KMS-11 (cell line): ENCODE data around the gene URGCP.

Experiments
- H2AFZ ChIP-seq: fragments of 200-600 bp; sonication (generic); 2 replicates; pipeline ENCODE4 v1.6.1; 2016; ENCODE audit warnings: antibody characterized with exemption, mixed run types, low read depth
- H3K27ac ChIP-seq: fragments of 200-600 bp; sonication (generic); 2 replicates; pipeline ENCODE4 v1.6.1; 2016; ENCODE audit warnings: mild to moderate bottlenecking, mixed run types
- H3K27me3 ChIP-seq: fragments of 200-600 bp; sonication (generic); 2 replicates; pipeline ENCODE4 v1.6.1; 2017; ENCODE audit warnings: mild to moderate bottlenecking, low read depth, mixed run types, moderate library complexity; ENCODE audit not compliant: insufficient read depth
- H3K36me3 ChIP-seq: fragments of 200-600 bp; sonication (generic); 2 replicates; pipeline ENCODE4 v1.6.1; 2017; ENCODE audit warnings: mild to moderate bottlenecking, mixed run types; ENCODE audit not compliant: insufficient read depth
- H3K4me1 ChIP-seq: fragments of 200-600 bp; sonication (generic); 2 replicates; pipeline ENCODE4 v1.6.1; 2016; ENCODE audit warnings: mild to moderate bottlenecking, low read depth, mixed run types; ENCODE audit not compliant: poor library complexity, severe bottlenecking
- H3K4me2 ChIP-seq: fragments of 200-600 bp; sonication (generic); 2 replicates; pipeline ENCODE4 v1.7.0; 2016; ENCODE audit warnings: mild to moderate bottlenecking, mixed run types
- H3K4me3 ChIP-seq: fragments of 200-600 bp; sonication (generic); IDR thresholded peaks from 2 replicates; pipeline ENCODE4 v1.6.1; 2017; ENCODE audit warnings: low read depth, low read length, mixed read lengths; ENCODE audit not compliant: insufficient read depth
- H3K79me2 ChIP-seq: fragments of 200-600 bp; sonication (generic); 2 replicates; pipeline ENCODE4 v1.6.1; 2016; ENCODE audit warnings: low read depth, mixed run types; ENCODE audit not compliant: insufficient read depth
- H3K9ac ChIP-seq: fragments of 200-600 bp; sonication (generic); 2 replicates; pipeline ENCODE4 v1.6.1; 2016; ENCODE audit warnings: mild to moderate bottlenecking, mixed run types
- H4K20me1 ChIP-seq: fragments of 200-600 bp; sonication (generic); 2 replicates; pipeline ENCODE4 v1.6.1; 2016; ENCODE audit warnings: mild to moderate bottlenecking, mixed run types; ENCODE audit not compliant: insufficient read depth
- CTCF ChIP-seq: fragments of 200-600 bp; sonication (generic); conservative IDR thresholded peaks from 2 replicates; pipeline ENCODE4 v1.6.1; 2017; ENCODE audit warnings: low read depth, mild to moderate bottlenecking, antibody characterized with exemption, low read length, moderate library complexity, mixed read lengths

Gene URGCP

GRCh38 chr7:43914795-43915194 is 8.4 kb upstream of the URGCP start:
- Histone ChIP-seq H4K20me1 (no peaks in the 10 kb centered on the region), H3K27ac (no peak overlapping the region), H3K4me3 (no peak overlapping the region), H3K9ac (no peak overlapping the region), H3K4me1 (no peaks in the 10 kb centered on the region), H2AFZ (no peak overlapping the region), H3K27me3 (no peaks in the 10 kb centered on the region), H3K36me3 (no peaks in the 10 kb centered on the region), H3K4me2 (no peak overlapping the region), H3K79me2 (no peaks in the 10 kb centered on the region)
- no peak for TF ChIP-seq CTCF

GRCh38 chr7:43905956-43906330 is 453 bp downstream of the URGCP start:
- no peak overlapping the region for H3K27ac ChIP-seq
- peaks cover 27% of the 10 kb centered on the region for H3K4me1 ChIP-seq
- no peaks in the 10 kb centered on the region for H3K27me3 ChIP-seq
- H3K9ac ChIP-seq, result peak overlapping the region; percentile 69; the same call in 1 of the 2 replicates
- no peaks in the 10 kb centered on the region for H3K36me3 ChIP-seq
- no peak overlapping the region for H3K4me3 ChIP-seq
- no peaks in the 10 kb centered on the region; the same call in 1 of the 2 replicates for H3K79me2 ChIP-seq
- H3K4me2 ChIP-seq, result peak overlapping the region; percentile 59
- H2AFZ ChIP-seq, result peak overlapping the region; percentile 62
- TF ChIP-seq CTCF, result no peak
- no peaks in the 10 kb centered on the region for H4K20me1 ChIP-seq

GRCh38 chr7:43905209-43905946 is 1.0 kb downstream of the URGCP start:
- no peak for TF ChIP-seq CTCF
- Histone ChIP-seq H3K27me3 (no peaks in the 10 kb centered on the region), H3K4me3 (no peak overlapping the region), H3K4me1 (peaks cover 27% of the 10 kb centered on the region), H3K4me2 (peak overlapping the region; percentile 59), H3K79me2 (no peaks in the 10 kb centered on the region; the same call in 1 of the 2 replicates), H3K36me3 (no peaks in the 10 kb centered on the region), H2AFZ (peak overlapping the region; percentile 62), H4K20me1 (no peaks in the 10 kb centered on the region), H3K27ac (no peak overlapping the region), H3K9ac (peak overlapping the region; percentile 69; the same call in 1 of the 2 replicates)

GRCh38 chr7:43904533-43905208 is 1.7 kb downstream of the URGCP start:
- no peak for TF ChIP-seq CTCF
- no peak overlapping the region; the same call in 1 of the 2 replicates for H3K4me2 ChIP-seq
- H3K4me1 ChIP-seq, result peaks cover 27% of the 10 kb centered on the region
- no peaks in the 10 kb centered on the region for H4K20me1 ChIP-seq
- H3K79me2 ChIP-seq, result peaks cover 4% of the 10 kb centered on the region; the same call in 1 of the 2 replicates
- no peaks in the 10 kb centered on the region for H3K27me3 ChIP-seq
- no peak overlapping the region for H3K9ac ChIP-seq
- no peak overlapping the region for H2AFZ ChIP-seq
- no peak overlapping the region for H3K4me3 ChIP-seq
- H3K36me3 ChIP-seq, result no peaks in the 10 kb centered on the region
- no peak overlapping the region for H3K27ac ChIP-seq
